CD4-positive, alpha-beta T cell treated with Interleukin-15 for 1 hour (primary cell): ENCODE results near the gene SOCS1.

ENCODE experiments used
- DNase-seq: peaks from one replicate; pipeline ENCODE4 v3.0.0-alpha.2; 2020

SOCS1 gene

GRCh38 chr16:11241480-11242204 is 14.4 kb downstream of the SOCS1 start:
- DNase-seq = no peak

GRCh38 chr16:11240636-11241473 is 15.1 kb downstream of the SOCS1 start:
- DNase-seq = no peak

- no peak for DNase-seq
These were observed 16.1 kb downstream of the SOCS1 start for GRCh38 chr16:11239644-11240632.

- DNase-seq = no peak
These were observed 17.5 kb downstream of the SOCS1 start for GRCh38 chr16:11238272-11239202.

GRCh38 chr16:11236461-11237254 is 19.3 kb downstream of the SOCS1 start:
- DNase-seq = peak; percentile 44

- DNase-seq = no peak
These were observed 20.4 kb downstream of the SOCS1 start for GRCh38 chr16:11235703-11235991.

GRCh38 chr16:11234884-11235702 is 20.9 kb downstream of the SOCS1 start:
- no peak for DNase-seq

GRCh38 chr16:11233727-11234376 is 22.2 kb downstream of the SOCS1 start:
- peak; percentile 50 for DNase-seq

GRCh38 chr16:11232852-11233726 is 22.9 kb downstream of the SOCS1 start:
- DNase-seq = peak; percentile 95

- no peak for DNase-seq
These were observed 23.6 kb downstream of the SOCS1 start for GRCh38 chr16:11232302-11232851.

- DNase-seq = no peak
These were observed 24.5 kb downstream of the SOCS1 start for GRCh38 chr16:11231367-11231970.

GRCh38 chr16:11229906-11230305 is 26.1 kb downstream of the SOCS1 start:
- DNase-seq = no peak

- no peak for DNase-seq
These were observed 26.6 kb downstream of the SOCS1 start for GRCh38 chr16:11229432-11229831.

GRCh38 chr16:11225677-11226549 is 30.1 kb downstream of the SOCS1 start:
- no peak for DNase-seq

GRCh38 chr16:11224894-11225676 is 30.9 kb downstream of the SOCS1 start:
- DNase-seq = peak; percentile 86
